ENCODE results near the gene PIGM.
A peak's percentile ranks its signal among the peaks of the same experiment; 100 is the strongest.

Gene PIGM

DNA sequence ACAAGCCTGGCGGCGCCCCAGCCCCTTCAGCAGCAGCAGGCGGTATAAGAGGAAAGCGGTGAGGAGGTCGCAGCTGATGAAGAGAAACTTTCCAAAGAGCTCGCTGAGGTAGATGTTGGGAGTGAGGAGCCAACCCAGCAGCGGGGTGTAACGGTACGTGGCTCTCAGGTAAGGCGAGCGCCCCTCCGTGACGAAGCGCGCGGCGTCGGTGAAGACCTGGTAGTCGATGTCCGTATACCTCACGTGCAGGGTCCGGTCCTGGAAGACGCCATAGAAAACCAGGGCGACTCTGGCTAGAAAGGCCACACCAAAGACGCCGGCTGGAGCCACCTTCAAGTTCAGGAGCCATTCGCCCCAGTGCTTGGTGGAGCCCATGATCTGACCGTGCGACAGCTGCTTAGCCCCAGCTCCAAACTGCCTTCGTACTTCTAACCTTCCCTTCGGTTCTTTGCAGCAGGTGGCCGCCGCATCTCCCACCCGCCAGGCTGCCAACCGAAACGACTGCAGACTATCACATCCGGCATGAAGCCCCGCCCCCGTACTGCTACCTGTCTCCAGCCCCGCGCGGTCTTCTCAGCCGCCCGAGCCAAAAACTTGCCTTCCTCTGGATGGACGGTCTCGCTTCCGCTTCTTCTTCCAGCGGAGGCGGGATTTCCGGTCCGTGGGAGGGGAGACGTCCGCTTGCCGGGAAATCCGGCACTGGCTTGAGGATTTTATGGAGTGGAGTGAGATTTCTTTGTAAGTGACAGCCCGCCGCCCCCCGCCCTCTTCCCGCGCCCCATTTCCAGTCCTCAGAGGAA, at the start of gene PIGM:
Gene PIGM (minus strand): TSS at position 626 of the 800 bp plus-strand sequence. CDS start 251 bp downstream, at position 375.
- DNase-seq (ENCODE audit: low read depth in 2 of 2) = peak; percentile 85 to 89

DNA sequence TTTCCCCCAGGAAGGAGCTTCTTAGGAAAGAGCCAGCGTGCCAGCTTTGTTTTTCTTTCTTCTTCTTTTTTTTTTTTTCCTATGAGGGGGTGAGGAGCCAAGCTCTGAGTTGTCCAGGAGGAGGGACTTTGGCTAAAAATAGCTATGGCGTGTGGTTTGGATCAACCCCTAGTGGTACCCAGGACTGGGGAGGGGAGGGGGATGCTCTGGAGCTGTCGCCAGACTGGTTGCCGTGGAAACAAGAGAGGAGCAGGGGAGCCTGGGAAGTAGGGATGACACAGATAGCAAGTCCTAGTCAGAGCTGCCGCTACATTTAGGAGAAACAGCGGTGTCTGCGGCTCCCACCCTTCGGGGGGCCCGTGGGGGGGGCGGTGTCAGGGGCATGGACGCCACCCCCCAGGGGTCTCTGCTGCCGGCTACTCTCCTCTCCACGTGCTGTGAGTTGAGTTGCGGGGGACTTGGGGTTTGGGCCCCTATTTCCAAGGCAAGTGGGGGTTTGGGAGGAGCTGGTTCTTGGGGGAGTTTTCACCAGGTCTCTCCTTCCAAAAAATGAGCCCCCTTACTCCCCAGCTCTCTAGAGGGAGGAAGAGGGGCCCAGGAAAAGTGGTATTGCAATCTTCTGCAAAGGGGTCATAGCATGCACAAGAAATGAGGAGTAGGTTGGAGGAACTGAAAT, 49.6 kb upstream of the PIGM start, which contains the start of gene KCNJ9:
Gene KCNJ9 (plus strand): TSS at position 278 of the 676 bp plus-strand sequence. CDS start 2,493 bp downstream, outside the sequence.
- DNase-seq (ENCODE audit: low read depth in 2 of 2) = no peak

- no peak for DNase-seq (ENCODE audit: low read depth in 2 of 2)
These were observed 48.8 kb upstream of the PIGM start for GRCh38 chr1:160080381-160081100.

DNA sequence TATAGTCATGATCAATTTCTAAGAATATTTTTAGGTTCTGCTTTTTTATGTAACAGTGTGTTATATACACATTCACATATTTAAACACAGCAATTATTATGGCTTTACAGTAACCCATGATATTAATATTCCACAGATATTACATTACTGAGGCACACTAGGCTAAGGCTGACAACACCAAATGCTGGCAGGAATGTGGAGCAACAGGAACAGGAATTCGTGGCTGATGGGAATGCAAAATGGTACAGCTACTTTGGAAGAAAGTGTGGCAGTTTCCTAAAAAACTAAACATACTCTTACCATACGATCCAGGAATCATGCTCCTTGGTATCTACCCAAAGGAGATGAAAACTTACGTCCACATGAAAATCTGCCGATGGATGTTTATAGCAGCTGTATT, 47.7 kb upstream of the PIGM start:
- DNase-seq (ENCODE audit: low read depth in 2 of 2) = no peak

DNA sequence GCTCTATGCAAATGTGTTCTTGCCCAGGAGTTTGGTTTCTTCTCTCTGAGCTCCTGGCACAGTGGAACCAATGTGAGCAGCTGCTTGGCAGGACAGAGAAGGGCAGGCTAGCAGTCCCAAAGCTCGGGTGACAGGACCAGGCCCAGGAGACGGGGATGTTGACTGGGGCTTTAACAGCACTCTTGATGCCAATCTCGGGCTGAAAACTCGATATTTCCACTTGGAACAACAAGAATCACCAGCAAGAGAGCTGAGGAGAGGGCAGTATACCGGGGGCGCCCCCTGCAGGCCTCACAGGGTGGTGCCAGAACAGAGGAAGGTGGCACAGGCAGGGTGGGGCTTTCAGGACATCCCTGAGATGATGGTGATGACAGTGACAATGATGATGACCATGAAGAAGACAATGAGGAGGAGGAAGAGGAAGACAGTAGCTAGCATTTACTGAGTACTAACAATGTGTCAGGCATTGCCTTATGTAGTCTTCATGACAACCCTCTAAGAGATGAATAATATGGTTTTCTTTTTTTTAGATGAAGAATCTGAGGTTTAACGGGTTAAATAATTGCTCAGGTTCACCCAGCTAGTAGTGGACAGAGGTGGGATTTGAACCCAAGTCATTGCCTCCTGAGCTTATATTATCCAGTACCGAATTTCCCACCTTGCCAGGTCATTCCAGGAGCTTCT, 46.9 kb upstream of the PIGM start:
- DNase-seq (ENCODE audit: low read depth in 2 of 2) = peak; percentile 27 to 47

DNA sequence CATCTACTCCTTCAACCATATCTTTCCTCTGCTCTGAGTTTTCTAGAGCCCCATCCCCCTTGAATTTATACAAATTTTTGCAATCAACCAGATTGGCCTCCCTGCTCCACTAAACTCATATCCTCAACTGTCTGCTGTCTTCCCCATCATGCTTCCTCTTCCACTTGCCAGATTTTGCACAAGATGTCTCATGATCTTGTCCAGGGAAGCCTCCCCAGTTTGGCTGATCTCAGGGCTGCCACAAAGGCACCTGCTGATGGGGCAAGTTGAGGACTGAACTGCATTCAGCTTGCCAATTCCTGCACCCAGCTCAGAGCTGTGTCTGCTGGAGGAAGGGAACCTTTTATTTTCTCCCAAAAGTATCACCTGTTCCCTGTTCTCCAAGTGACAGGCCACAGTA, 45.7 kb upstream of the PIGM start:
- no peak for DNase-seq (ENCODE audit: low read depth in 2 of 2)

DNA sequence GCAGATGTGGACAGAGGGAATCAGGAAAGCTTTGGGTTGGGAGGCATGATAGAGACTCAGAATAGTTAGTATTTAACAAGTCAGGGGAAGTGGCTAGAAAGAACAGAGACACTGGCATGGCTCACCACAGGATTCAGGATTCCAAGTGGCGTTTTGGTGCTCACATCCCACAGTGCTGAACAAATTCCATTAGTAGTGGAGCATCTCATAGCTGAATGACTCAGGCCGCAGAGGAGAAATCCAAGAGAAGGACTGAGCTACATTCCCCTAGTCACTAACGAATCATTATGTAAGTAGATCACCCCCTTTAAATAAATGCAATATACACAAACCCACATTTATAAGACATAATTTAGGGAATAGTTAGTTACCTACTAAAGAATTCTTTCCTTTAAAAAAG, 44.5 kb upstream of the PIGM start:
- DNase-seq (ENCODE audit: low read depth in 2 of 2) = no peak

- no peak for DNase-seq (ENCODE audit: low read depth in 2 of 2)
These were observed 44.0 kb upstream of the PIGM start for GRCh38 chr1:160075836-160076235.

DNA sequence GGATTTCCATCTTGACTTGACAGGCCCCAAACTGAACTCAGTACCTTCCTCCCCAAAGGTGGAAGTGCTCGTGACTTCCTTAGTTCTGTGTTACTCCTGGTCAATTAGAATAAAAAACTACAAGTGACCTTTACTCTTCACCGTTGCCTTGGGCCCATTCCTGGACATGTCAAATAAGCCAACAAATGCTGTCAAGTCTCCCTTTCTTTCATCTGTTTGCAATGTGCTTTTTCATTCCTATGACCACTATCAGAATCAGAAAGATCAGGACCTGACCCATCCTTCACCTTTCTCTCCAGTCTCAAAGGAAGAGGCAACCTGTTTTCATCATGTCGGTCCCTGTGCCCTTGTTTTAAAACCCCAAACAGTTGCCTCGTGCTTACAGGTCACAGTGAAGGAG, 43.1 kb upstream of the PIGM start:
- DNase-seq (ENCODE audit: low read depth in 2 of 2) = no peak

DNA sequence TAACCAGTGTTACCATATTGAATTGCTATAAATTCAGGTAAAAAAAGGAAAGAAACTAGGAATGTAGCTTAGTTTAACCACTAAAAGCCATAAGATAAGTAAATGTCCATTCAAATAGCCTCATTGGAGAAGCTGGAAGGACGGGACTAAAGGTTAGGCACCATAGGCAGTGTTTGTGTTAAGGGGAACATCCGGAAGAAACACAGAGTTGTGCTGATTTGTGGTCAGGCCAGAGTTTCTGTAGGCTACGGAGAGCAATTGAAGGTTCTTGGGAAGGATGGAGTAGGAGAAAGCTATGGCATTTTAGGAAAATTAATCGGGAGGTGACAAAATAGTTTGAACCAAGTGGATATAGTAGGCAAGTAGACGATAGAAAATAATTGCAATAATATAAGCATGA, 39.5 kb upstream of the PIGM start:
- DNase-seq (ENCODE audit: low read depth in 2 of 2) = no peak

DNA sequence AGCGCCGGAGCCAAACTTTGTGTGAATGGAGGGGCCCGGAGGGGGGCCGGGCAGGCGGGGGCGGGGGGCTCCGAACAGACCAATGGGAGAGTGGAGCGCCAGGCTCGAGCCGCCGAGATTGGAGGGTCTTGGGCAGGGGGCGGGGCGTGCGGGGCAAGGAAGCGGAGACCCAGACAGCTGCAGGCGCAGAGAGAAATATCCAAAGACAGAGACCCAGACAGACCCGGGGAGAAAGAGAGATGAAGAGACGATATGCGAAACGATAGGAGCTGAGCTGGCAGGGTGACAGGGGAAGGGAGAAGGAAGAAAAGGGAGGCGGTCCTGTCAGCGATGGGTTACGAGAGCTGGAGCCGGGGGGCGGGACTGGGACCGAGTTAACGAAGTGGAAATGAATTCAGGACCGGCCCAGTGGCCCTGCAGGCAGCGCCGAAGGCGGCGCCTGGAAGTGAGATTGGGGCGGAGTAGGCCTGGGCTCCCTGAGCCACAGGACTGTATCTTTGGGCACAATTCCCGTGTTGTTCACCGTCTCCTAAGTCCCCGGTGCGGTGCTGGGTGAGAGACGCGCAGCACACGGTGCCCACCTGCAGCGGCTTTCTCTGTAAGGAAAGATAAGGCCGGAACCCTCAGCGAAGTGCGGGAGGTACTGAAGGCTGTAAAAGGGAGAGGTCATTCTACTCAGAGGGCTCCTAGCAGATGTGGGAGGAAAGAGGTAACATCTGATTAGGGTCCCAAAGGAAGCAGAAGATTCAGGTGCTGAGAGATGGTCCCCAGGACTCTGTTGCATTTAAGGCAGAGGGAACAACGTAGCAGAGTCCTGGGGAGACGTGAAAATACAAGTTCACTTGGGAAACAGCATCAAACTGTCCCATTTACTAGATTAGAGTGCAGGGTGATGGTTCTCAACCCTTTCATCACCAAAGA, 38.7 kb upstream of the PIGM start:
- peak; percentile 52 to 64 for DNase-seq (ENCODE audit: low read depth in 2 of 2)

- DNase-seq (ENCODE audit: low read depth in 2 of 2) = no peak
These were observed 37.9 kb upstream of the PIGM start, which contains the start of gene KCNJ10 for GRCh38 chr1:160069460-160070231. Gene KCNJ10, minus strand, starts transcription at chr1:160070160. Its CDS starts 27,628 bp downstream, at chr1:160042532.

DNA sequence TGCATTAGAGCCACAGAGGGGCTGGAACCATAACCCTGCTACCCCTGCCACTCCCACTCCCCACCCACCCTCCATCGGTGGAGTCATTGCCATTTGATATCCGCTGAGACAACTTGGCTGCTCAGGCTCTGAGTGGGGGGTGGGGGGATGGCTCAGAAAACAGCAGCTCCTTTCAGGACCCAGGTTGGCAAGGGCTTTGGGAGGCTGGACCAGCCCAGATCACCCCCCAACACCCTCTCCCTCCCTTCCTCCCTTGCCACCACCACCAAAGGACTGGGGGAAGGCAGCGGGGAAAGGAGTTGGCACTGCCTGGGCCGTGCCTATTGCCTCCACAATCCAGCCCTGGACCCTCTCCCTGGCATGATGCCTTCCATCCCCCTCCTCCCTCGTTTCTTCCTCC, 36.4 kb upstream of the PIGM start:
- no peak for DNase-seq (ENCODE audit: low read depth in 2 of 2)

GRCh38 chr1:160066829-160067745, 35.3 kb upstream of the PIGM start:
- no peak for DNase-seq (ENCODE audit: low read depth in 2 of 2)

DNA sequence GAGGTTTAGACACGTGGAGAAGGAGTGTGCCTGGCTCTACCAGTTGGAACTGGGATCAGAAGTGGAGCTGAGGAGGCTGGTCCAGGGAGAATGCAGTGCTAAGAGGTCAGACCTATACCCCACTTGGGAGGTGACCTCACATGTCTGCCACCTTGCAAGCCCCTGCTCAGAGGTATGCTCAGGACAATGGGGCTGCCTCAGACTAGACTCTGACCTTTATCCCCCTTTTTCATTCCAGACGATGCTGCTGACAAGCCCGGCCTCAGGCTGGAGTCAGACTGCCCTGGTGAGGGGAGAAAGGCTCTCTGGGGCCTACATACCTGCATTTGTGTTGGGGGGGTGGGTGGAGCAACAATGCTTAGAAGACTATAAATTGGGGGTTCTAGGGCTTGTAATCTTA, 33.0 kb upstream of the PIGM start:
- DNase-seq (ENCODE audit: low read depth in 2 of 2) = no peak

GRCh38 chr1:160064164-160064563, 32.4 kb upstream of the PIGM start:
- no peak for DNase-seq (ENCODE audit: low read depth in 2 of 2)

DNA sequence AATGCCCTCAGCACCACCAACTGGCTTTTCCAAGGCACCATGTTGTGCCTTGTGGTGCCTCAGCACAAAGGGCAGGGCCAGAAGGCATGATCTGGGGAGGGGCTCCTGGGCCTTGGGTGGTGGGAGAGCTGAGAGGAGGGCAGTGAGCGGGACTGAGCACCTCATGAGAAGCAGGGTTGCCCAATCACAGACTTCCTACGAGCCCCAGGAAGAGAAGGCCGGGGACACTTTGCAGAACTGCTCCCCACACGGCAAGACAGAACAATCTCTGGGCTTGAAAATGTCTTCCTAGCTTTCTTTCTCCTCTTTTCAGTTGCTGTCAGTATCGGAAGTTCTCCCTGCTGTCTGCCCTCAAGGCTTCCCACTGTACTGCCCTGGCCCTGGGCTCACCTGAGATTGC, 31.4 kb upstream of the PIGM start:
- no peak for DNase-seq (ENCODE audit: low read depth in 2 of 2)

DNA sequence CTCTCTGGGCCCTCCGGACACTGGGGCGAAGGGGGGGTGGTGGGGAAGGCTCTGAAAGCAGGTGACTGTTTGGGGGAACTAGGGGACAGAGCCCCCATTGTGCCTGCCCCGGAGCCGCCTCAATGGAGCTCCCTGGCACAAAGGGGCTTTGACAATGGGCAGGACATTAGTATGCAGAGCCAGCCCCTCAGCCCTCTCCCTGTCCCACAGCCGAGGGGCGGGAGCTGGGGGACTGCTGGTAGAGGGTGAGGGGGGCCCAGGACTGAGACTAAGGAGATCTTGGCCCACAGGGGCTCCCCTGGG, 30.4 kb upstream of the PIGM start:
- DNase-seq (ENCODE audit: low read depth in 2 of 2) = no peak
